ENCODE results near the gene DIP2B. TPM values are rescaled to one million over a fixed set of nuclear protein-coding genes. Genes with fewer than 3 reads are reported as not detected.

DIP2B gene
- total and polyA plus RNA-seq, 2 of the 13 experiments (the other 11 are each of a cell fraction or from before 2014, with no cell fraction given), result 32.1 to 35.8 TPM

- Histone ChIP-seq H3K27me3 (ENCODE audit: control insufficient read depth in 1 of 2, insufficient read depth in 2 of 2, low read length in 2 of 2) (no peaks in the 10 kb centered on the region), H3K4me1 (ENCODE audit: insufficient read depth, low read length) (peaks cover 24% of the 10 kb centered on the region), H3K9me3 (ENCODE audit: low read length) (no peaks in the 10 kb centered on the region), H4K20me1 (ENCODE audit: insufficient read depth, low read length) (no peaks in the 10 kb centered on the region; the same call in none of the 2 replicates), H3K27ac (ENCODE audit: extremely low read length, insufficient read depth, low read length) (no peak overlapping the region), H3K9ac (ENCODE audit: insufficient read depth, low read depth, low read length) (no peak overlapping the region), H3K4me3 (replicated peaks in 1 of 3; ENCODE audit: insufficient read depth in 1 of 3, low read depth in 2 of 3, low read length in 3 of 3) (no peak overlapping the region), H3K36me3 (replicated peaks in 1 of 2; ENCODE audit: control insufficient read depth in 1 of 2, insufficient read depth in 2 of 2, low read length in 2 of 2) (peaks cover 10 to 38% of the 10 kb centered on the region in 2 experiments; a peak in 4 of 5 replicates), H2AFZ (ENCODE audit: low read length) (no peak overlapping the region), H3K4me2 (ENCODE audit: low read depth, low read length) (no peak overlapping the region), H3K79me2 (ENCODE audit: insufficient read depth, low read length) (peaks cover 26% of the 10 kb centered on the region)
- ATAC-seq (no peak), DNase-seq (ENCODE audit: low spot score) (no peak), FAIRE-seq (no peak)
- BruUV-seq (replicated peaks), result no TSS peak
- whole genome bisulfite sequencing (ENCODE audit: low lambda C conversion rate), result 92% methylated on average over 6 of the region's 6 CpGs
- ChIA-PET CTCF (ENCODE audit: low intra/inter-chr PET ratio, low total read pairs) (no interaction called here), POLR2A (no interaction called here)
- TF ChIP-seq EED (CRISPR knock-in tag; IDR thresholded peaks at IDR 0.05), result no peak
- TF ChIP-seq KLF6 (CRISPR knock-in tag; IDR thresholded peaks at IDR 0.05), result no peak
- TF ChIP-seq HMGA1 (CRISPR knock-in tag; conservative IDR thresholded peaks at IDR 0.05), result no peak
- no peak for TF ChIP-seq ZNF839 (CRISPR knock-in tag; IDR thresholded peaks at IDR 0.05; ENCODE audit: borderline replicate concordance)
- no peak for TF ChIP-seq KDM4B (CRISPR knock-in tag; IDR thresholded peaks at IDR 0.05)
- TF ChIP-seq ZNF280D (CRISPR knock-in tag; IDR thresholded peaks at IDR 0.05), result no peak
- TF ChIP-seq ERF (CRISPR knock-in tag; IDR thresholded peaks at IDR 0.05), result no peak
- no peak for TF ChIP-seq SMAD3 (CRISPR knock-in tag; IDR thresholded peaks at IDR 0.05)
- TF ChIP-seq ZGPAT (CRISPR knock-in tag; IDR thresholded peaks at IDR 0.05), result no peak
- TF ChIP-seq HOXA9 (CRISPR knock-in tag; IDR thresholded peaks at IDR 0.05; ENCODE audit: borderline replicate concordance), result no peak
- no peak for TF ChIP-seq ZBTB14 (CRISPR knock-in tag; IDR thresholded peaks at IDR 0.05)
- TF ChIP-seq ZNF143 (CRISPR knock-in tag; IDR thresholded peaks at IDR 0.05), result no peak
- no peak for TF ChIP-seq ZSCAN20 (CRISPR knock-in tag; IDR thresholded peaks at IDR 0.05; ENCODE audit: borderline replicate concordance)
- no peak for TF ChIP-seq ZNF749 (CRISPR knock-in tag; IDR thresholded peaks at IDR 0.05; ENCODE audit: borderline replicate concordance)
- no peak for TF ChIP-seq ESRRA (CRISPR knock-in tag; IDR thresholded peaks at IDR 0.05; ENCODE audit: low read depth)
- no peak for TF ChIP-seq ZBTB7A (CRISPR knock-in tag; IDR thresholded peaks at IDR 0.05)
- TF ChIP-seq ZNF547 (CRISPR knock-in tag; IDR thresholded peaks at IDR 0.05), result no peak
- no peak for TF ChIP-seq ZFP91 (CRISPR knock-in tag; IDR thresholded peaks at IDR 0.05; ENCODE audit: borderline replicate concordance)
- intact Hi-C loops (cut with micrococcal nuclease; ENCODE audit: unreplicated experiment), result no loop called here
- in situ Hi-C loops (cut with HindIII; ENCODE audit: extremely low pct_ligation_motif_present, low pct_unique_long_range_greater_than_20kb), result no loop called here
Measured at GRCh38 chr12:50628394-50628793, 123.6 kb downstream of the DIP2B start.
